HepG2 (cell line): ENCODE data around the gene CUL9. TPM values are rescaled to one million over a fixed set of nuclear protein-coding genes. Genes with fewer than 3 reads are reported as not detected.
A peak's percentile ranks its signal among the peaks of the same experiment; 100 is the strongest.

Experiments
- BCLAF1 ChIP-seq: fragments of 450-650 bp; IDR thresholded peaks from 2 replicates; pipeline ENCODE4 v1.6.1; 2017; ENCODE audit warnings: mild to moderate bottlenecking
- E2F5 ChIP-seq: sonication (generic); formaldehyde crosslinking; conservative IDR thresholded peaks from 2 replicates; pipeline ENCODE4 v1.4.0; 2020; ENCODE audit warnings: missing genetic modification reagents
- IKZF5 ChIP-seq: IDR thresholded peaks from 2 replicates; pipeline ENCODE4 v1.6.1; 2018; ENCODE audit warnings: missing genetic modification reagents, mild to moderate bottlenecking, missing compliant biosample characterization
- ISL2 ChIP-seq: sonication (generic); formaldehyde crosslinking; IDR thresholded peaks from 2 replicates; pipeline ENCODE4 v1.5.0; 2020; ENCODE audit warnings: missing genetic modification reagents
- JUN ChIP-seq: sonication (generic); formaldehyde crosslinking; IDR thresholded peaks from 2 replicates; pipeline ENCODE4 v1.4.0; 2020; ENCODE audit warnings: mild to moderate bottlenecking, missing genetic modification reagents
- KAT2B ChIP-seq: fragments of 150-350 bp; IDR thresholded peaks from 2 replicates; pipeline ENCODE4 v1.6.1; 2014; ENCODE audit warnings: low read depth, low read length, borderline replicate concordance
- KAT8 ChIP-seq: IDR thresholded peaks from 2 replicates; pipeline ENCODE4 v1.6.1; 2016; ENCODE audit warnings: missing genetic modification reagents, missing compliant biosample characterization
- MBNL3 ChIP-seq: fragments of 250-450 bp; sonication (Bioruptor Pico); conservative IDR thresholded peaks from 2 replicates; pipeline ENCODE4 v1.8.0; 2022; ENCODE audit warnings: mild to moderate bottlenecking, inconsistent platforms
- SRSF1 ChIP-seq: fragments of 200-400 bp; formaldehyde crosslinking; optimal IDR thresholded peaks from 2 replicates; pipeline ENCODE3; 2017; ENCODE audit warnings: mild to moderate bottlenecking, low read depth, low read length, moderate library complexity
- TEAD2 ChIP-seq: sonication (generic); formaldehyde crosslinking; IDR thresholded peaks from 2 replicates; pipeline ENCODE4 v1.9.0; 2021; ENCODE audit warnings: missing genetic modification reagents
- ZBTB1 ChIP-seq: sonication (generic); formaldehyde crosslinking; IDR thresholded peaks from 2 replicates; pipeline ENCODE4 v1.4.0; 2020; ENCODE audit warnings: missing genetic modification reagents, borderline replicate concordance
- ZBTB10 ChIP-seq: sonication (generic); formaldehyde crosslinking; IDR thresholded peaks from 2 replicates; pipeline ENCODE4 v1.4.0; 2020; ENCODE audit warnings: missing genetic modification reagents, borderline replicate concordance
- ZEB1 ChIP-seq: IDR thresholded peaks from 2 replicates; pipeline ENCODE4 v1.6.1; 2012; ENCODE audit warnings: mild to moderate bottlenecking, low read depth, inconsistent platforms; ENCODE audit not compliant: insufficient replicate concordance
- ZHX1 ChIP-seq: sonication (generic); formaldehyde crosslinking; IDR thresholded peaks from 2 replicates; pipeline ENCODE4 v1.8.1; 2022; ENCODE audit warnings: low read depth, mild to moderate bottlenecking, missing genetic modification reagents
- ZNF18 ChIP-seq: sonication (generic); formaldehyde crosslinking; IDR thresholded peaks from 2 replicates; pipeline ENCODE4 v1.8.0; 2022; ENCODE audit warnings: mild to moderate bottlenecking, missing genetic modification reagents; ENCODE audit not compliant: insufficient replicate concordance
- ZNF720 ChIP-seq: sonication (generic); formaldehyde crosslinking; IDR thresholded peaks from 2 replicates; pipeline ENCODE4 v1.4.0; 2020; ENCODE audit warnings: missing genetic modification reagents
- polyA plus RNA-seq, 8 experiments: library from polyadenylated mRNA; depleted of rRNA in 3 of 8; stranded (reverse) in 7 of 8; unstranded in 1 of 8; fragments of >200 nt; fragmentation: Illumina TruSeq in 4 of 8; extraction: Trizol in 4 of 8; gene quantifications; 2 replicates each; pipeline versions ENCODE4 v1.2.1 to v1.2.3, GENCODE V29; 2011 to 2016; ENCODE audit warnings: low read depth in 4 of 8, missing spikeins in 1 of 8, mixed read lengths in 1 of 8; ENCODE audit not compliant: insufficient read depth in 1 of 8
- total RNA-seq, 5 experiments: library from RNA; depleted of rRNA; stranded (reverse); fragments of >200 nt; fragmentation: Illumina TruSeq; extraction: Trizol; gene quantifications; 2 replicates each; pipeline ENCODE4 v1.2.3, GENCODE V29; 2016; ENCODE audit warnings: low read depth in 1 of 5

CUL9 gene
- total and polyA plus RNA-seq, 2 of the 13 experiments (the other 11 are each of a cell fraction or from before 2014, with no cell fraction given), result 11.4 to 13.7 TPM

- no peak for TF ChIP-seq BCLAF1
- no peak for TF ChIP-seq ISL2 (CRISPR knock-in tag)
- TF ChIP-seq MBNL3 (CRISPR knock-in tag), result no peak
- peak; percentile 91 for TF ChIP-seq SRSF1
- no peak for TF ChIP-seq JUN (CRISPR knock-in tag)
- no peak for TF ChIP-seq ZBTB1
- no peak for TF ChIP-seq TEAD2 (CRISPR knock-in tag)
- no peak for TF ChIP-seq ZNF720 (CRISPR knock-in tag)
- no peak for TF ChIP-seq KAT2B
- no peak for TF ChIP-seq ZEB1
- no peak for TF ChIP-seq ZNF18 (CRISPR knock-in tag)
- TF ChIP-seq ZBTB10 (CRISPR knock-in tag), result no peak
- peak; percentile 78 for TF ChIP-seq KAT8 (CRISPR knock-in tag)
- peak; percentile 46; the same call in 1 of the 2 replicates for TF ChIP-seq IKZF5
- TF ChIP-seq E2F5 (CRISPR knock-in tag), result peak; percentile 73; the same call in 1 of the 2 replicates
- no peak for TF ChIP-seq ZHX1
Observed at GRCh38 chr6:43174263-43175112, 7.5 kb upstream of the CUL9 start (continued).
